Endodermal cell (in vitro differentiated cells): Measurements from ENCODE around the gene SRSF2. TPM values are rescaled to one million over a fixed set of nuclear protein-coding genes. Genes with fewer than 3 reads are reported as not detected.
"Not testable (repeated sequence)": the region's sequence is repeated elsewhere in the genome, so short reads cannot be mapped to it uniquely, and the experiment has no call there.

Experiments
- DNase-seq: peaks from one replicate; pipeline ENCODE4 v3.0.0-alpha.2; 2017
- H3K27ac ChIP-seq: 2 replicates; pipeline ENCODE4 v1.5.1; 2013; ENCODE audit warnings: mild to moderate bottlenecking, low read depth, low read length, moderate library complexity
- H3K27me3 ChIP-seq: 2 replicates; pipeline ENCODE4 v1.6.1; 2013; ENCODE audit warnings: mild to moderate bottlenecking, low read length, moderate library complexity; ENCODE audit not compliant: insufficient read depth, control insufficient read depth, poor library complexity, severe bottlenecking
- H3K36me3 ChIP-seq: 2 replicates; pipeline ENCODE4 v1.7.0; 2013; ENCODE audit warnings: mild to moderate bottlenecking, low read length, moderate library complexity; ENCODE audit not compliant: control insufficient read depth, insufficient read depth
- H3K4me1 ChIP-seq: one replicate; pipeline ENCODE4 v1.7.0; 2013; ENCODE audit warnings: low read length; ENCODE audit not compliant: control insufficient read depth, insufficient read depth
- H3K4me3 ChIP-seq: 2 replicates; pipeline ENCODE4 v1.5.1; 2013; ENCODE audit warnings: mild to moderate bottlenecking, low read length, moderate library complexity
- H3K9ac ChIP-seq: 2 replicates; pipeline ENCODE4 v1.6.1; 2013; ENCODE audit warnings: mild to moderate bottlenecking, low read length, moderate library complexity; ENCODE audit not compliant: poor library complexity, severe bottlenecking; ENCODE audit errors: extremely low read depth
- H3K9me3 ChIP-seq: 2 replicates; pipeline ENCODE4 v1.6.1; 2013; ENCODE audit warnings: mild to moderate bottlenecking, low read length, moderate library complexity; ENCODE audit not compliant: control insufficient read depth
- H3K27ac Mint-ChIP-seq: 2 replicates; pipeline ENCODE4 v1.8.0; 2020; ENCODE audit warnings: mixed read lengths
- H3K27me3 Mint-ChIP-seq: 2 replicates; pipeline ENCODE4 v1.8.0; 2021; ENCODE audit warnings: mild to moderate bottlenecking, mixed read lengths; ENCODE audit not compliant: insufficient read depth
- H3K36me3 Mint-ChIP-seq: 2 replicates; pipeline ENCODE4 v1.8.0; 2020; ENCODE audit warnings: low read depth, mixed read lengths
- H3K4me1 Mint-ChIP-seq: 2 replicates; pipeline ENCODE4 v1.8.0; 2020; ENCODE audit warnings: mixed read lengths
- H3K4me3 Mint-ChIP-seq: 2 replicates; pipeline ENCODE4 v1.8.0; 2020; ENCODE audit warnings: mild to moderate bottlenecking, moderate library complexity, mixed read lengths
- H3K9me3 Mint-ChIP-seq: 2 replicates; pipeline ENCODE4 v1.8.0; 2020; ENCODE audit warnings: mild to moderate bottlenecking, mixed read lengths
- WGBS, 2 experiments: methylation state at CpG; one replicate each; pipeline versions ENCODE4 v1.1.5 to v1.1.7; 2013; ENCODE audit warnings: missing lambda C conversion rate in 2 of 2, mixed read lengths in 1 of 2; ENCODE audit not compliant: insufficient coverage in 1 of 2, insufficient read length in 1 of 2; 5-methylcytosine and 5-hydroxymethylcytosine counted together
- total RNA-seq, 2 donors: library from RNA; stranded (reverse); fragmentation: NEBNext Ultra II Directional in 1 of 2; extraction: Animal tissue kit (Norgen Biotek cat#: 25700) in 1 of 2; gene quantifications; 2 replicates in 1 of 2; 3 replicates in 1 of 2; pipeline ENCODE4 v1.2.1, GENCODE V29; 2021
- TF ChIP-seq, protein P1 (sequence below): fragments of 200-600 bp; sonication (generic); conservative IDR thresholded peaks from 2 replicates; pipeline ENCODE4 v1.5.0; 2021; ENCODE audit warnings: antibody characterized with exemption, mild to moderate bottlenecking

SRSF2 gene
- total RNA-seq, 2 donors from 2014 or later: 255 to 307 TPM

DNA sequence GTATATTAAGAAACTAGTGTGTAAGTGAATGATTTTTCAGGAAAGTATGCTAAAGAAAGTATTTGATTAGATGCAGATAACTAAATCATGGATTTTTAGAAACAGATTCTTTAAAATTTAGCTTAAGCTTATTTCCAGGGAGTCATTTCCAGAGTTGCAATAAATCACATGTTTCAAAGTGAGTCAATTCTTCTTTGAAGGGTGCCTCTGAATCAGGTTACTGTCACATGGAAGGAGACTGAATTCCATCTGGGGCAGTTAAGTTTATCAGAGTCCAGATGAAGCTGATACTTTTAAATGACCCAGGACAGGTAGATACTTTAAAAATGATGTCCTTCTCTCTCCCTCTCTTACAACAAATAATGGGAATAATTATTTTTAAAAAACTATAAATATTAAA, 5.8 kb upstream of the SRSF2 start:
- Mint-ChIP-seq H3K4me3 (no peak overlapping the region), H3K27me3 (no peaks in the 10 kb centered on the region), H3K9me3 (no peaks in the 10 kb centered on the region), H3K27ac (no peak overlapping the region), H3K36me3 (peaks cover 52% of the 10 kb centered on the region), H3K4me1 (peaks cover 14% of the 10 kb centered on the region)
- Histone ChIP-seq H3K4me3 (no peak overlapping the region), H3K4me1 (peaks cover 3% of the 10 kb centered on the region), H3K9ac (no peak overlapping the region), H3K9me3 (peaks cover 20% of the 10 kb centered on the region), H3K27me3 (no peaks in the 10 kb centered on the region), H3K36me3 (peaks cover 54% of the 10 kb centered on the region), H3K27ac (no peak overlapping the region)
- TF ChIP-seq, protein P1, sequence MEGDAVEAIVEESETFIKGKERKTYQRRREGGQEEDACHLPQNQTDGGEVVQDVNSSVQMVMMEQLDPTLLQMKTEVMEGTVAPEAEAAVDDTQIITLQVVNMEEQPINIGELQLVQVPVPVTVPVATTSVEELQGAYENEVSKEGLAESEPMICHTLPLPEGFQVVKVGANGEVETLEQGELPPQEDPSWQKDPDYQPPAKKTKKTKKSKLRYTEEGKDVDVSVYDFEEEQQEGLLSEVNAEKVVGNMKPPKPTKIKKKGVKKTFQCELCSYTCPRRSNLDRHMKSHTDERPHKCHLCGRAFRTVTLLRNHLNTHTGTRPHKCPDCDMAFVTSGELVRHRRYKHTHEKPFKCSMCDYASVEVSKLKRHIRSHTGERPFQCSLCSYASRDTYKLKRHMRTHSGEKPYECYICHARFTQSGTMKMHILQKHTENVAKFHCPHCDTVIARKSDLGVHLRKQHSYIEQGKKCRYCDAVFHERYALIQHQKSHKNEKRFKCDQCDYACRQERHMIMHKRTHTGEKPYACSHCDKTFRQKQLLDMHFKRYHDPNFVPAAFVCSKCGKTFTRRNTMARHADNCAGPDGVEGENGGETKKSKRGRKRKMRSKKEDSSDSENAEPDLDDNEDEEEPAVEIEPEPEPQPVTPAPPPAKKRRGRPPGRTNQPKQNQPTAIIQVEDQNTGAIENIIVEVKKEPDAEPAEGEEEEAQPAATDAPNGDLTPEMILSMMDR: no peak
- DNase-seq: no peak

DNA sequence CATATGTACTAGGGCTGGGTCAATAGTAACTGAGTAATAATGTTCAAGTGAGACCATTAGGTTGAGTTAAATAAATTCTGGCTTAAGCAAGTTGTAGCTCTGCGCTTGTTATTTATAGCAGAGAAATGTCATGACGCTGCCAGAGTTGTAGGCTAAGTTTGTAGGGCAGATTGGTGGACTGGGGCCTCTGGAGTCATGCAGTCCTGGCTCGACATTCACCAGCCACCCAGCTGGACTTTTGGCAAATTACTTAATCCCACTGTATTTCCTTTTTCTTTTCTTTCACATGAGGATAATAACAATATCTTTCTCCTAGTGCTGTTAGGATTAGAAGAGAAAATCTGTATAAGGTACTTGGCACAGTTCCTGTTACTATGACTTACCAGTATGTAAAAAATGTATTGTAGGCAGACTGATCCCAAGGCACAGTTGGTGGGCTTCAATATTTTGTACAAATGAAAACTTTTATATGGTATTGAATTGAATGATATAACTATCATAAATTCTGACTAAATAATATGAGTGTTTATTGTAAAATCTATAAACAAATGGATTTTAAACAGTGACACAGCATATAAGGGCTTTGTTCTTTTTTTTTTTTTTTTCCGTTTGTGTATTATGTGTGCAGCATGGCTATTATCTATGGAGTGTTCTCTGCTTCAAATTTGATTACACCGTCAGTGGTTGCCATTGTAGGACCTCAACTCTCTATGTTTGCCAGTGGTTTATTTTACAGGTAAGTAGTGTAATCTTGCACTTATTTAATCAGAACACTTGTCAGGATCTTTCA, 3.4 kb upstream of the SRSF2 start:
- no peaks in the 10 kb centered on the region for H3K27me3 Mint-ChIP-seq
- no peak overlapping the region for H3K27ac Mint-ChIP-seq
- Histone ChIP-seq H3K4me3 (peak overlapping the region; percentile 50), H3K27me3 (no peaks in the 10 kb centered on the region), H3K9ac (no peak overlapping the region), H3K9me3 (peaks cover 8% of the 10 kb centered on the region), H3K4me1 (peaks cover 3% of the 10 kb centered on the region), H3K27ac (no peak overlapping the region), H3K36me3 (peaks cover 47% of the 10 kb centered on the region)
- H3K4me3 Mint-ChIP-seq: no peak overlapping the region
- WGBS, 2 experiments: 86 to 90% methylated on average over 3 to 5 of the region's 5 CpGs
- no peak for DNase-seq
- peaks cover 14% of the 10 kb centered on the region for H3K4me1 Mint-ChIP-seq
- peaks cover 43% of the 10 kb centered on the region for H3K36me3 Mint-ChIP-seq
- H3K9me3 Mint-ChIP-seq: no peaks in the 10 kb centered on the region
- TF ChIP-seq, protein P1: no peak

DNA sequence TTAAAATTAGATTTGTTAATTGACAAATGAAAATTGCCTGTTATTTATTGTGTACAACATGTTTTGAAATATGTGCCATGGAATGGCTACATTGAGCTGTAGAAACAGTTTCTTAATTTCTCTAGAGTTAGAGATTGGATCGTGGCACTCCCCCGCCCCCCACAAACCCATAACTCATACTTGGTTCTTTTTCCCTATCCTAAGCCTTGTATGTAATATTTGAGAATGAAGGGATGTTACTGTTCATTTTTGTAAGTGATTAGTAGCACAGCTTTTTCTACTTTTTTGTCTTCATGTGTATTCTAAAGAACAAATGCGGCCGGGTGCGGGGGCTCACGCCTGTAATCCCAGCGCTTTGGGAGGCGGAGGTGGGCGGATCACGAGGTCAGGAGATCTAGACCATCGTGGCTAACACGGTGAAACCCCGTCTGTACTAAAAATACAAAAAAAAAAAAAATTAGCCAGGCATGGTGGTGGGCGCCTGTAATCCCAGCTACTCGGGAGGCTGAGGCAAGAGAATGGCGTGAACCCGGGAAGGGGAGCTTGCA, 2.5 kb upstream of the SRSF2 start:
- peaks cover 47% of the 10 kb centered on the region for H3K36me3 ChIP-seq
- not testable (repeated sequence) for H3K9me3 ChIP-seq, H3K27me3 ChIP-seq, DNase-seq, H3K27me3 Mint-ChIP-seq, H3K27ac ChIP-seq, H3K4me3 Mint-ChIP-seq, H3K9me3 Mint-ChIP-seq, H3K4me1 ChIP-seq
- peak overlapping the region; percentile 10 for H3K27ac Mint-ChIP-seq
- peaks cover 19% of the 10 kb centered on the region for H3K4me1 Mint-ChIP-seq
- H3K9ac ChIP-seq: peak overlapping the region; percentile 95
- H3K4me3 ChIP-seq: peak overlapping the region; percentile 100
- 92 to 95% methylated on average over 14 to 15 of the region's 17 CpGs for WGBS, 2 experiments
- peaks cover 43% of the 10 kb centered on the region for H3K36me3 Mint-ChIP-seq
